IPS DF 6.9 (cell line): ENCODE results near the gene ELL2.
"Not testable (repeated sequence)": the region's sequence is repeated elsewhere in the genome, so short reads cannot be mapped to it uniquely, and the experiment has no call there.

Experiments
- DNase-seq: peaks from one replicate; pipeline ENCODE4 v3.0.0-alpha.2; 2013; ENCODE audit warnings: low read depth, low spot score
- H3K27ac ChIP-seq: one replicate; pipeline ENCODE4 v1.5.1; 2013; ENCODE audit warnings: low read length, control low read depth
- H3K27me3 ChIP-seq: 2 replicates; pipeline ENCODE4 v1.6.1; 2013; ENCODE audit warnings: mild to moderate bottlenecking, low read length; ENCODE audit not compliant: control insufficient read depth, insufficient read depth
- H3K36me3 ChIP-seq: 2 replicates; pipeline ENCODE4 v1.6.1; 2013; ENCODE audit warnings: low read length; ENCODE audit not compliant: control insufficient read depth, insufficient read depth
- H3K4me1 ChIP-seq: 2 replicates; pipeline ENCODE4 v1.6.1; 2013; ENCODE audit warnings: low read length; ENCODE audit not compliant: control insufficient read depth, insufficient read depth
- H3K4me3 ChIP-seq: 2 replicates; pipeline ENCODE4 v1.5.1; 2013; ENCODE audit warnings: mild to moderate bottlenecking, low read length
- H3K9me3 ChIP-seq: 2 replicates; pipeline ENCODE4 v1.6.1; 2013; ENCODE audit warnings: low read length, inconsistent platforms; ENCODE audit not compliant: control insufficient read depth, insufficient read depth
- WGBS: extraction: QIAGEN DNeasy Blood & Tissue Kit; methylation state at CpG from one replicate; pipeline ENCODE4 v1.1.7; 2013; ENCODE audit warnings: mixed read lengths, missing lambda C conversion rate; ENCODE audit not compliant: insufficient read length, insufficient coverage; 5-methylcytosine and 5-hydroxymethylcytosine counted together

The ELL2 gene

GRCh38 chr5:95861221-95861863 lies 100.3 kb downstream of the ELL2 start:
- no peaks in the 10 kb centered on the region for H3K27me3 ChIP-seq
- no peak for DNase-seq
- no peaks in the 10 kb centered on the region for H3K36me3 ChIP-seq
- no peak overlapping the region for H3K4me3 ChIP-seq
- peaks cover 3% of the 10 kb centered on the region; the same call in 1 of the 2 replicates for H3K4me1 ChIP-seq
- WGBS, result no CpG with 5 or more reads among the region's 14 CpGs
- no peak overlapping the region for H3K27ac ChIP-seq
- no peaks in the 10 kb centered on the region for H3K9me3 ChIP-seq

GRCh38 chr5:95859661-95860060 lies 102.0 kb downstream of the ELL2 start:
- no peak overlapping the region for H3K4me3 ChIP-seq
- H3K36me3 ChIP-seq, result no peaks in the 10 kb centered on the region
- no CpG with 5 or more reads among the region's 4 CpGs for WGBS
- H3K27ac ChIP-seq, result no peak overlapping the region
- H3K27me3 ChIP-seq, result no peaks in the 10 kb centered on the region
- DNase-seq, result no peak
- H3K9me3 ChIP-seq, result no peaks in the 10 kb centered on the region
- H3K4me1 ChIP-seq, result peaks cover 3% of the 10 kb centered on the region; the same call in 1 of the 2 replicates

- Histone ChIP-seq H3K4me3 (no peak overlapping the region), H3K9me3 (no peaks in the 10 kb centered on the region), H3K27ac (no peak overlapping the region), H3K4me1 (peaks cover 3% of the 10 kb centered on the region; the same call in 1 of the 2 replicates), H3K27me3 (no peaks in the 10 kb centered on the region), H3K36me3 (no peaks in the 10 kb centered on the region)
- WGBS, result no CpG with 5 or more reads among the region's 28 CpGs
- peak; percentile 72 for DNase-seq
Measured at GRCh38 chr5:95858661-95859595, 102.7 kb downstream of the ELL2 start.

GRCh38 chr5:95858023-95858461 lies 103.6 kb downstream of the ELL2 start:
- peaks cover 3% of the 10 kb centered on the region; the same call in 1 of the 2 replicates for H3K4me1 ChIP-seq
- H3K9me3 ChIP-seq, result no peaks in the 10 kb centered on the region
- no peak overlapping the region for H3K4me3 ChIP-seq
- H3K27ac ChIP-seq, result no peak overlapping the region
- no CpG with 5 or more reads among the region's 8 CpGs for WGBS
- H3K27me3 ChIP-seq, result no peaks in the 10 kb centered on the region
- no peaks in the 10 kb centered on the region for H3K36me3 ChIP-seq
- DNase-seq, result no peak

GRCh38 chr5:95857185-95857945 lies 104.3 kb downstream of the ELL2 start:
- Histone ChIP-seq H3K4me3 (no peak overlapping the region), H3K27me3 (no peaks in the 10 kb centered on the region), H3K4me1 (peaks cover 3% of the 10 kb centered on the region; the same call in 1 of the 2 replicates), H3K36me3 (no peaks in the 10 kb centered on the region), H3K27ac (no peak overlapping the region), H3K9me3 (no peaks in the 10 kb centered on the region)
- no CpG with 5 or more reads among the region's 12 CpGs for WGBS
- DNase-seq, result no peak

- DNase-seq, result no peak
- Histone ChIP-seq H3K36me3 (no peaks in the 10 kb centered on the region), H3K27ac (no peak overlapping the region), H3K27me3 (no peaks in the 10 kb centered on the region), H3K9me3 (no peaks in the 10 kb centered on the region), H3K4me1 (peaks cover 3% of the 10 kb centered on the region; the same call in 1 of the 2 replicates), H3K4me3 (no peak overlapping the region)
- WGBS, result no CpG with 5 or more reads among the region's 7 CpGs
Measured at GRCh38 chr5:95856501-95856981, 105.1 kb downstream of the ELL2 start.

- WGBS, result no CpG with 5 or more reads among the region's 3 CpGs
Measured at GRCh38 chr5:95853490-95853889, 108.2 kb downstream of the ELL2 start.

GRCh38 chr5:95852567-95852966 lies 109.1 kb downstream of the ELL2 start:
- Histone ChIP-seq H3K27me3 (no peaks in the 10 kb centered on the region), H3K9me3 (no peaks in the 10 kb centered on the region), H3K4me1 (no peaks in the 10 kb centered on the region), H3K27ac (no peak overlapping the region), H3K4me3 (no peak overlapping the region), H3K36me3 (no peaks in the 10 kb centered on the region)
- no peak for DNase-seq
- no CpG with 5 or more reads among the region's 5 CpGs for WGBS

More at GRCh38 chr5:95853490-95853889, 108.2 kb downstream of the ELL2 start:
- DNase-seq, result no peak
- no peak overlapping the region for H3K27ac ChIP-seq
- H3K4me3 ChIP-seq, result no peak overlapping the region
- no peaks in the 10 kb centered on the region for H3K36me3 ChIP-seq
- H3K27me3 ChIP-seq, result no peaks in the 10 kb centered on the region
- H3K9me3 ChIP-seq, result no peaks in the 10 kb centered on the region
- peaks cover under 1% of the 10 kb centered on the region; the same call in 1 of the 2 replicates for H3K4me1 ChIP-seq

GRCh38 chr5:95851141-95851540 lies 110.5 kb downstream of the ELL2 start:
- not testable (repeated sequence) for DNase-seq, H3K9me3 ChIP-seq, H3K36me3 ChIP-seq, H3K4me3 ChIP-seq, H3K27ac ChIP-seq, H3K27me3 ChIP-seq, H3K4me1 ChIP-seq
- no CpG with 5 or more reads among the region's 34 CpGs for WGBS

- no peaks in the 10 kb centered on the region for H3K4me1 ChIP-seq
- no peaks in the 10 kb centered on the region for H3K9me3 ChIP-seq
- H3K36me3 ChIP-seq, result no peaks in the 10 kb centered on the region
- no peaks in the 10 kb centered on the region for H3K27me3 ChIP-seq
- DNase-seq, result no peak
- H3K4me3 ChIP-seq, result no peak overlapping the region
- WGBS, result no CpG with 5 or more reads among the region's 5 CpGs
- H3K27ac ChIP-seq, result no peak overlapping the region
Measured at GRCh38 chr5:95850391-95850894, 111.2 kb downstream of the ELL2 start.
